ENCODE results near the gene SUPV3L1. TPM values are rescaled to one million over a fixed set of nuclear protein-coding genes. Genes with fewer than 3 reads are reported as not detected.

Gene SUPV3L1
- total and polyA plus RNA-seq, 2 of the 8 experiments (the other 6 are each of a cell fraction or from before 2014, with no cell fraction given): 34.6 to 45.6 TPM

GRCh38 chr10:69241575-69241974, 61.5 kb downstream of the SUPV3L1 start (continued):
- TF ChIP-seq CHD7 (IDR thresholded peaks at IDR 0.05; ENCODE audit: insufficient replicate concordance, low read length): no peak
- no peak for TF ChIP-seq GTF2F1 (IDR thresholded peaks at IDR 0.05; ENCODE audit: borderline replicate concordance, low read depth, low read length)
- no peak for TF ChIP-seq USF2 (IDR thresholded peaks at IDR 0.05; ENCODE audit: low read length)
- no peak for TF ChIP-seq CHD2 (IDR thresholded peaks at IDR 0.05; ENCODE audit: low read length)

Data from H1 (cell line).